PC-3 (cell line): Measurements from ENCODE around the gene HEATR3. TPM values are rescaled to one million over a fixed set of nuclear protein-coding genes. Genes with fewer than 3 reads are reported as not detected.

Experiments used
- ATAC-seq: fragments of 200-7000 bp; cut with Tn5 transposase; 2 replicates; pipeline ENCODE4 v1.9.1; 2020; ENCODE audit warnings: mild to moderate bottlenecking, moderate library complexity
- BruUV-seq: library from RNA; stranded (reverse); fragments of 400-500 nt; replicated peaks from 2 replicates; lab custom pipeline; 2021; lab: Mats Ljungman, UMichigan
- CTCF ChIA-PET: fragments of 300-600 bp; sonication (Branson Sonifier 250); formaldehyde crosslinking; loops from one replicate; lab custom pipeline; 2022; ENCODE audit warnings: antibody characterized with exemption; lab: Charles Lee
- POLR2A ChIA-PET: fragments of 300-600 bp; sonication (Branson Sonifier 250); formaldehyde crosslinking; loops from one replicate; lab custom pipeline; 2022; ENCODE audit warnings: antibody characterized with exemption; ENCODE audit not compliant: unreplicated experiment; lab: Charles Lee
- DNase-seq: peaks from one replicate; pipeline ENCODE4 v3.0.0-alpha.2; 2015
- H2AFZ ChIP-seq: fragments of 300-600 bp; sonication (generic); 2 replicates; pipeline ENCODE4 v1.6.0; 2016; ENCODE audit warnings: antibody characterized with exemption, low read length
- H3F3A ChIP-seq: fragments of 300-600 bp; sonication (generic); one replicate; pipeline ENCODE4 v1.6.0; 2017; ENCODE audit warnings: antibody characterized with exemption, low read length, control low read depth, mild to moderate bottlenecking; ENCODE audit not compliant: unreplicated experiment
- H3K27ac ChIP-seq: fragments of 300-600 bp; sonication (generic); 2 replicates; pipeline ENCODE4 v1.5.1; 2016; ENCODE audit warnings: mild to moderate bottlenecking, low read length
- H3K27me3 ChIP-seq: fragments of 300-600 bp; sonication (generic); 2 replicates; pipeline ENCODE4 v1.6.1; 2016; ENCODE audit warnings: low read length, mixed read lengths
- H3K36me3 ChIP-seq: fragments of 300-600 bp; sonication (generic); 2 replicates; pipeline ENCODE4 v1.6.1; 2016; ENCODE audit warnings: low read depth, mixed run types, low read length, mixed read lengths
- H3K4me1 ChIP-seq: fragments of 300-600 bp; sonication (generic); 2 replicates; pipeline ENCODE4 v1.5.1; 2016; ENCODE audit warnings: low read length; ENCODE audit not compliant: insufficient read depth
- H3K4me2 ChIP-seq: fragments of 300-600 bp; sonication (generic); 2 replicates; pipeline ENCODE4 v1.6.0; 2016; ENCODE audit warnings: low read length
- H3K4me3 ChIP-seq: fragments of 300-600 bp; sonication (generic); 2 replicates; pipeline ENCODE4 v1.5.1; 2016; ENCODE audit warnings: mild to moderate bottlenecking, low read length, mixed read lengths
- H3K79me2 ChIP-seq: fragments of 300-600 bp; sonication (generic); 2 replicates; pipeline ENCODE4 v1.6.1; 2017; ENCODE audit warnings: low read length, mixed read lengths
- H3K9ac ChIP-seq: fragments of 300-600 bp; sonication (generic); 2 replicates; pipeline ENCODE4 v1.6.0; 2016; ENCODE audit warnings: mild to moderate bottlenecking, low read length
- H3K9me2 ChIP-seq: fragments of 300-600 bp; sonication (generic); replicated peaks from 2 replicates; pipeline ENCODE4 v1.6.1; 2016; ENCODE audit warnings: mixed run types, low read length, mixed read lengths
- H3K9me3 ChIP-seq: fragments of 300-600 bp; sonication (generic); 2 replicates; pipeline ENCODE4 v1.6.1; 2016; ENCODE audit warnings: low read length, mixed read lengths
- H4K20me1 ChIP-seq: fragments of 300-600 bp; sonication (generic); 2 replicates; pipeline ENCODE4 v1.6.1; 2016; ENCODE audit warnings: low read length, mixed read lengths
- CTCF ChIP-seq: fragments of 300-600 bp; sonication (generic); conservative IDR thresholded peaks from 2 replicates; pipeline ENCODE4 v1.5.1; 2017; ENCODE audit warnings: antibody characterized with exemption, low read depth, mild to moderate bottlenecking, low read length
- EZH2 ChIP-seq: fragments of 300-600 bp; sonication (generic); IDR thresholded peaks from one replicate; pipeline ENCODE4 v1.6.1; 2017; ENCODE audit warnings: antibody characterized with exemption, mild to moderate bottlenecking, low read length; ENCODE audit not compliant: unreplicated experiment
- EZH2phosphoT487 ChIP-seq: fragments of 300-600 bp; sonication (generic); IDR thresholded peaks from 2 replicates; pipeline ENCODE4 v1.6.1; 2018; ENCODE audit warnings: mild to moderate bottlenecking, antibody characterized with exemption, low read length, borderline replicate concordance
- intact Hi-C: fragments of 100-400 bp; cut with micrococcal nuclease; formaldehyde crosslinking; loops from 2 replicates; pipeline ENCODE4 v1.9.0; 2023
- total RNA-seq: library from RNA; depleted of rRNA; stranded (reverse); fragments of >200 nt; gene quantifications from 2 replicates; pipeline ENCODE4 v1.2.3, GENCODE V29; 2014

The HEATR3 gene
- total RNA-seq, 1 experiment from 2014 or later: 18.7 TPM

GRCh38 chr16:50121721-50122445 is 56.1 kb downstream of the HEATR3 start:
- Histone ChIP-seq H3K27ac (no peak overlapping the region), H3F3A (no peaks in the 10 kb centered on the region), H2AFZ (no peak overlapping the region), H3K4me3 (no peak overlapping the region), H3K79me2 (no peaks in the 10 kb centered on the region), H3K9me2 (no peaks in the 10 kb centered on the region), H3K4me2 (no peak overlapping the region), H3K36me3 (no peaks in the 10 kb centered on the region), H3K4me1 (no peaks in the 10 kb centered on the region), H3K27me3 (no peaks in the 10 kb centered on the region), H3K9ac (no peak overlapping the region), H3K9me3 (no peaks in the 10 kb centered on the region), H4K20me1 (no peaks in the 10 kb centered on the region)
- ATAC-seq (no peak), DNase-seq (no peak)
- no TSS peak for BruUV-seq
- POLR2A ChIA-PET: interaction anchor here (0.6 kb wide), 1 partner anchor 192 kb away, joined by 5 read pairs; no protein-coding TSS in a partner anchor
- intact Hi-C loops: no loop called here
- TF ChIP-seq EZH2phosphoT487: no peak
- no peak for TF ChIP-seq EZH2
- no peak for TF ChIP-seq CTCF
- CTCF ChIA-PET: no interaction called here

- Histone ChIP-seq H3K27ac (no peak overlapping the region), H3K9ac (no peak overlapping the region), H2AFZ (no peak overlapping the region), H3K9me3 (no peaks in the 10 kb centered on the region), H3K9me2 (no peaks in the 10 kb centered on the region), H3K4me3 (no peak overlapping the region), H3K79me2 (no peaks in the 10 kb centered on the region), H3F3A (no peaks in the 10 kb centered on the region), H4K20me1 (no peaks in the 10 kb centered on the region), H3K4me1 (no peaks in the 10 kb centered on the region), H3K36me3 (no peaks in the 10 kb centered on the region), H3K27me3 (no peaks in the 10 kb centered on the region), H3K4me2 (no peak overlapping the region)
- ChIA-PET POLR2A (no interaction called here), CTCF (no interaction called here)
- no TSS peak for BruUV-seq
- ATAC-seq: no peak
- DNase-seq: no peak
- TF ChIP-seq EZH2phosphoT487 (no peak), EZH2 (no peak), CTCF (no peak)
- intact Hi-C loops: no loop called here
Observed at GRCh38 chr16:50123417-50123816, 57.6 kb downstream of the HEATR3 start.

GRCh38 chr16:50124769-50125168 is 59.0 kb downstream of the HEATR3 start:
- H3K4me3 ChIP-seq: no peak overlapping the region
- CTCF ChIA-PET: no interaction called here

More at GRCh38 chr16:50124769-50125168, 59.0 kb downstream of the HEATR3 start:
- ATAC-seq (no peak), DNase-seq (no peak)
- H4K20me1 ChIP-seq: no peaks in the 10 kb centered on the region
- H3K27me3 ChIP-seq: no peaks in the 10 kb centered on the region
- intact Hi-C loops: no loop called here
- H3K9me2 ChIP-seq: no peaks in the 10 kb centered on the region
- POLR2A ChIA-PET: no interaction called here
- TF ChIP-seq EZH2 (no peak), EZH2phosphoT487 (no peak), CTCF (no peak)
- no peak overlapping the region for H3K4me2 ChIP-seq
- no peaks in the 10 kb centered on the region for H3K79me2 ChIP-seq
- H3F3A ChIP-seq: no peaks in the 10 kb centered on the region
- no peaks in the 10 kb centered on the region for H3K4me1 ChIP-seq
- no peaks in the 10 kb centered on the region for H3K9me3 ChIP-seq
- BruUV-seq: no TSS peak
- no peak overlapping the region for H3K27ac ChIP-seq
- no peak overlapping the region for H3K9ac ChIP-seq
- H3K36me3 ChIP-seq: no peaks in the 10 kb centered on the region
- no peak overlapping the region for H2AFZ ChIP-seq
